Hematopoietic multipotent progenitor cell treated with erythropoietin and hydrocortisone succinate and interleukin-3 and kit ligand, for 8 days (in vitro differentiated cells): ENCODE data around the gene SCARB2.

Experiments used
- DNase-seq: peaks from one replicate; pipeline ENCODE4 v3.0.0-alpha.2; 2015

SCARB2 gene

GRCh38 chr4:76197971-76198410 is 15.6 kb downstream of the SCARB2 start:
- peak; percentile 67 for DNase-seq

DNA sequence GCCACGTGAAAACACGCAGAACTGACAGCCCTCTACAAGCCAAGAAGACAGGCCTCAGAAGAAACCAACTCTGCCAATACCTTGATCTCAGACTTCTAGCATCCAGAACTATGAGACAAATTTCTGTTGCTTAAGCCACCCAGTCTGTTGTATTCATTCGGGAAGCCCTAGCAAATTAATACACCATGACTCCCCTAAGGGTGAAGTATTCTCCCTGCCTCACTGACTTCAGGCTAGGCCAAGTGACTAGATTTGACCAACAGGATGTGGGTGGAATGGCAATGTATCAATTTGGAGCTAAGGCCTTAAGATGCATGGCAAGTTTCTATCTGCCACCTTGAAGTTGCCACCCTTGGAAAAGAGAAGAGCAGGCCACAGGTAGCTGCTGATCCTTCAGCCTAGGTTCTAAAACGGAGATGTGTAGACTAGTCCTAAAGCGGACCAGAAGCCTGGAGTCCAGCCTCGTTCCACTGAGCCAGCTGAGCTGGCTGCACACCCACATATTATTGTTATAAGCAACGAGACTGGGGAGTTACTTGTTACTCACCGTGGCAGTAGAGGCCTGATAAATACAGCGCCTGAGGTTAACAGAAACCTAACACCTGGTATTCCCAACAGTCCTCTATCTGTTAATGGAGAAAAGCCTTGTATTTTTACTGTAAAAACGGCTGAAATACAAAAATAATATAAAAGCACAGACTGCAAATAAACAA is 16.4 kb downstream of the SCARB2 start:
- no peak for DNase-seq

DNA sequence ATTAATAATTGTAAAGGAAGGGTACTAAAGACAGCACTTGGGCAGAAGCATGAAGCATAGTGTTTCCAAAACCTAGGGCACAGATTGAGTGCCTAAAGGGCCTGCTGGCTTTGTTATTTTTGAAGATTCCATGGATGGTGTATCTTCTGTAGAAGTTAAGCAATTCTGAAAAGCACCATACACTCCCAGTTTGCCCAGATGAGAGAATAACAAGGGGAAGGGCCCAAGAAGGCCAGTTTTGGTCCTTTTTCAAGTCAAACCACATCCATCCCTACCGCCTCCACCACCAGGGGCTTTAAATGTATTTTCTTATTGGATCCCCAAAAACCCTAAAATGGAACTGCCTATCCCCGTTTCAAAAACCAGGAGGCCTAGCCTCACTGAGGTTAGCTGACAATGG is 17.2 kb downstream of the SCARB2 start:
- DNase-seq: no peak

- DNase-seq: no peak
Observed at GRCh38 chr4:76195326-76195725, 18.3 kb downstream of the SCARB2 start.

DNA sequence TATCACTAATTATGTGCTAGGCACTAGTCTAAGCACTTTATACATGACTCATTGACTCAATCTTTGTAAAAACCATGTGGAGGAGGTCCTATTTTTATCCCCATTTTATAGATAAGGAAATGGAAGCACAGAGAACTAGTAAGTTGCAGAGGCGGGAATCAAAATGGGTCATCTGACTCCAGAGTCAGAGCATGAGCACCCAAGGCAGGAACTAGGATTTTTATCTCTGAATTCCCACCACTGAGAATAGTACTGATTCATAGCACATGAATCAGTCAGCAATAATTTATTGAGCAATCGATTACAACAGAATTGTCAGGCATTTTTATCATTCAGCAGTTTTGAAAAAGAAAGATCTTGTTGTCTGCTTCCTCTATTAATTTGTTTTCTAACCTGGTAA is 19.3 kb downstream of the SCARB2 start:
- DNase-seq: peak; percentile 39

DNA sequence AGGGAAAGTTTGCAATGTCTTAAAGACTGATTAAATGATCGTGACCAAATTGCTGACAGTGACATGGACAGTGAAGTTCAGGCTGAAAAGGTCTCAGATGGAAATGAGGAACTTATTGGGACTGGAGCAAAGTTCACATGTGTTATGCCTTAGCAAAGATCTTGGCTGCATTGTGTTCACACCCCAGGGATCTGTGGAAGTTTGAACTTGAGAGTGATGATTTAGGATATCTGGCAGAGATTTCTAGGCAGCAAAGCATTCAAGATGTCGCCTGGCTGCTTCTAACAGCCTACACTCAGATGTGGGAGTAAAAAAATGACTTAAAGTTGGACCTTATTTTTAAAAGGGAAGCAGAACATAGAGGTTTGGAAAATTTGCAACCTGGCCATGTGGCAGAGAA is 21.4 kb downstream of the SCARB2 start:
- no peak for DNase-seq

DNA sequence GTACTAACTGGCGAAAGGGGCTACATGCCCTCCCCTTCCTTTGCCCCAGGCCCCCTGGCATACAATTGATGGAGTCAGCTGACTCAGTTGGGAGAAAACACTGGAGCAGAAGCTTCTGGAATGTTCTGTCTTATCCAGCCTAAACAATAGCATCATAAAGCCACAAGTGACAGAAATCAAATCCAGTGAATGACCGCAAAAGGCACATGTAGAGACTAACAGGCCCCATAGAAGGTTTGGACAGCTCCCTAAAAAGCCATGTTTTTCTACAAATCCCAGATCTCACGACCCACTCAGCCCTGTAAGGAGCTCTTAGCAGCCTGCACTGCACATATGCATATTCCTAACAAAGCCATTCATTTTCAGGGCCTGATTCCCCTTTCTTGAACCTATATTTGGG is 25.1 kb downstream of the SCARB2 start:
- no peak for DNase-seq

DNA sequence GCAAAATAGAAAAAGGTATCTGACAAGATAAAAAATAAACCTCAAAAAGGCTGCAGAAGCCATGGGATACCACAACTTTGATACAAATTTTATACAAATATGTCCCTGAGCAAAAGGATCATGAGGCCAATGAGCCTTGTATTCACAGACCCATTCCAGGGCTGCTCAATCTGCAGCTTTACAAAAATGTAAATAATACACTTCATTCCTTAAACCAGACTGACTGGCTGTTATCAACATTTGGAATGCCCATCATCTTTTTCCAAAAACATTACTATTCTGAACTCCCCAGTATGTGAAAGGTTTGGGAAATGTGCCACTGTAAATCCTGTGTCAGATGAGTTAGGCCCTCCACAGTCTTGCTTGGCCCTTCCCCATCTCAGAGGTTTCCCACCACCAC is 25.5 kb downstream of the SCARB2 start:
- no peak for DNase-seq

DNA sequence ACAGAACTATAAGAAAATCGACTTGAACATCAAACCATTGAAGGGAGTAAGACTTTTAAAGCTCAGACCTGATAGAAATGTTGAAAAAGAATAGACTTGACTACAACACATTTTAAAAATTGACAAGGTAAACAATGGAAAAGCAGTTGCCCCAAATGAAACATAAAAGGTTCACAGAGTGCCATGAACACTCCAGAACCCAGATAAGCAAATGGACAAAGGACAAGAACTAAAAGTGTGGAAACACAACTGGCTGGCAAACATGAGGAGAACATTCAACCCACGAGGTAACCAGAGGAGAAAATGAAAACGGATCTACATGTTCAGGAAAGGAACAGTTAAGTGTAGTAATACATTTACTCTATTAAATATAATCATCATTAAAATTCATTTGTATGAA is 26.5 kb downstream of the SCARB2 start:
- DNase-seq: no peak

DNA sequence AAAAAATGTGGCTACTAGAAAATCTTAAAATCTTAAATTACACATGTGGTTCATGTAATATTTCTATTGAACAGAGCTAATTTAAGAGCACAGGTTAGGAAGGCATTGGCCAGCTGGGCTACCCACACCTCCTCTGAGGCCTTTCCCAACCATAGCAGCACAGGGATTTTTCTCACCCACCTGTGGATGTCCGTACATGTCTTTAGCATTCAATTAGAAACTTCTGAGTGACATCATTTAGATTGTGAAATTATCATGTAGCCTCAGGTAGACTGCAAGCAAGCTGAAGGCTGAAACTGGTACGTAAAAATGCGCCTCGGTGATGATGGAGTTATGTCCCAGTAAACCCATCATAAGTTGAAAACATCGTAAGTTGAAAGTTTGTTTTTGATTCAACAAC is 31.2 kb downstream of the SCARB2 start:
- no peak for DNase-seq

- peak; percentile 87 for DNase-seq
Observed at GRCh38 chr4:76179398-76180318, 34.0 kb downstream of the SCARB2 start.

GRCh38 chr4:76178296-76178695 is 35.3 kb downstream of the SCARB2 start:
- no peak for DNase-seq

- DNase-seq: no peak
Observed at GRCh38 chr4:76177709-76178108, 35.9 kb downstream of the SCARB2 start.

DNA sequence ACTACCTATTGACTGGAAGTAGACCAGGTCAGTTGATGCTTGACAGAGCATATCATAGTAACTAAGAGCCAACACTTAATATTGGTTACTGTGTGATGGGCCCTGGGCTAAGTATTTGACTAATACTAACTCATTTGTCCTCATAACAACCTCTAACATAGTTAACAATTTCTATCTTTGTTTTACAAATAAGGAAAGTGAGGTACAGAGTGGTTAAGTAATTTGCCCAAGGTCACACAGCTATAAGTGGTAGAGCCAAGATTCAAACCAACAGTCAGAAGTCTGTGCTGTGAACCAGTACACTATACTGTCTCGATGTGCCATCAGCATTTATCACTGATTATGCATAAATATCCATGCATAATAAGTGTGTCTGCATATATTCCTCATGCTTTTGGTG is 38.3 kb downstream of the SCARB2 start:
- DNase-seq: no peak

DNA sequence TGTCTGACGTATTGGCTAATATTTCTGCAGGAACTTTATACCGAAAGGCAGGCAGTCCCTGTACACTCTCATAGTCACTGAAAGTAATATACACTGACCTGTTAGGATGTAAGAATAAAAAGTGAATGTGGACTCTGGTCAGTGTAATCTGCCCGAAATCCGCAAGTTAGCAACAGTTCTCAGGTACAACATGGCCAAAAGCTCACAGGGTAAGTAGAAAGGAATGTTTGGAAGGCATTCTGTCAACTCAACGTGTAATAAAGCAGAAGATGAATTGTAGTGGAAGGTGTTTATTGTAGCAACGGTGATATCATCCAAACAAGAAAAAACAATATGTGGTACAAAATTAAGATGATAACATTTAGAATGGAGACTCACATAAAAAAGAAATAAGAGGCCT is 39.4 kb downstream of the SCARB2 start:
- DNase-seq: no peak

GRCh38 chr4:76168688-76169087 is 44.9 kb downstream of the SCARB2 start:
- DNase-seq: no peak

DNA sequence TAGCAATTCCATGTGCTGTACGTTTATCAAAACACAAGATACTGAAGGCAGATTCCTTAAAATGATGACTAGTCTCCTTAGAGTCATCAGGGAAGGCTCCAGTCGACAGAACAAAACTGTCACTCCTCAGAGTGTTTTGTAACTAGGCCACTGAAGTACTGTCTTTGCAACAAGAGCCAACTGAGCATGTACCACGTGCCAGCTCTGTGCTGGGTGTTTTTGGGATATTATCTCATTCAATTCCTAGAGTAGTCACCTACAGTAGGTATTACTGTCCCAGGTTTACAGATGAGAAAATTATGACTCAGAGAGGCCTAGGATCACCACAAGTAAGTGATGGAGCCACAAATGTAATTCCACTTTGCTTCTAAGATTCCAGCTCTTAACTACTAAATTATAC is 47.1 kb downstream of the SCARB2 start:
- no peak for DNase-seq

GRCh38 chr4:76160355-76160754 is 53.3 kb downstream of the SCARB2 start:
- no peak for DNase-seq

DNA sequence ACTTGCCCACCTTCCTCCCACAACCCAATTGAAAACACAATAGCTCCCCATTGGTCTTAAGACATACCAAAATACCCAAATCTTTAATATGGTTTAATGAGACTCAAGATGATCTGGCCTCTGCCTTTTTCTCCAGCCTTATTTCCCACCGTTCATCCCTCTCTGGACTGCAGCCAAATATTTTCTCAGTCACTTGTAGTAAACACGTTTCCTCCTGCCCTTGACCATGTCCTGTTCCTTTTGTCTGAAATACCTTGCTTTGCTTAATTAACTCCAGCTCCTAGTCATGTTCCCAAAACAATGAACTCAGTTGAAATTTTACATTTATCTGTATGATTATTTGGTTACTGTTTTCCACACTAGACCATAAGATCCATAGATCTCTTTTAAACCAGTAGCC is 57.0 kb downstream of the SCARB2 start:
- DNase-seq: no peak

GRCh38 chr4:76155979-76156378 is 57.6 kb downstream of the SCARB2 start:
- DNase-seq: no peak

DNA sequence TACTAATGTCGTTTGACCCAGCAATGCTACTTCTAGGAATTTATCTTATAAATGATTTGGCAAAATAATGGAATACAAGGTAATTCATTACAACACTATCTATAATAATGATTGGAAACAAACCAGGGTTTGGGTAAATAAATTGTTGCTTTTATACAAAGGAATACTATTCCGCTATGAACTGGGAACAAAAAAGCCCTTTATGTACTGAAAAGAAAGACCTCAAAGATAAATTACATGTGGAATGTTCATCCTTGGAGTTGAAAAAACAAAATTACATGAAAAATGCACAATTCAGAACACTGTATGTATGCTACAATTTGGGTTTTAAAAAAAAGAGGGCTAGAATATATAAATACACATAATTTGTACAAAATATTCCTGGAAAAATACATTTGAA is 60.3 kb downstream of the SCARB2 start:
- no peak for DNase-seq

DNA sequence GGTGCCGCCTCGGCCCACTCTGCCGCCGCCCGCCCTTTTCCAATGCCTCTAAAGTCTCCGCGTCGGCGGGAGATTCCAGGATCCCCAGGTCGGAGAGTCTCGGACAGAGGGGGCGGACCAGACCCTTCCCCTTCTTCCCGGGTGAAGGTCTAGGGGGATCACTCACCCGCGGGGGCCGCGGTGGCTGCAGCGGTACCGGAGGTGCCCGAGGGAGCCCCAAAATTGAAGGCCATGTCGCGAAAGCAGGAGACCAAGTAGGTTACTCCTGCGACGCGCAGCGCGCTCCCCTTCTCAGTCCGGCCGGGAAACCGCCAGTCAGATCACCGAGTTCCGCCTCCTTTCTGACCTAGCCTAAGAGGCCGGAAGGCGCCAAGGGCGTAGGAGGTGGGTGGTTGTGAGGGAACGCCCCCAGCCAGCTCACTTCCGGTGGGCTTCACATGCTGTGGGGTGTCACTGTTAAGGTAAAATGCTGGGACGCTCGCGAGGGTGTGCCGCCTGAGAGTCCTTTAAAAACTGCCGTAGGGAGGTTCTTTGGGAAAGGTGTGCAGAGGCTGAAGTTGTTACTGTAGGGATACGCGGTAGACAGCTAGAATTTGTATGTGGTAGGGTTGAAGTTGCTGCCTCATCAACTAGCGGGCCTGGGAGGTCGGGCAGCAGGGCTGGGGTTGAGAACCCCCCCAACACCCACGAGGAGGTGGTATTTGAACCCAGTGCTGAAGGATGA is 65.3 kb downstream of the SCARB2 start, which contains the start of gene NUP54:
NUP54 (minus strand) TSS at position 256 of the 724 bp plus-strand sequence; CDS start at position 233, 23 bp downstream.
- peak; percentile 97 for DNase-seq

GRCh38 chr4:76147454-76148141 is 66.0 kb downstream of the SCARB2 start:
- peak; percentile 88 for DNase-seq
